Transverse colon (tissue), 4 donors: Measurements from ENCODE around the gene GPR162.

Experiments
- CTCF ChIP-seq, 5 experiments: fragments of 200-600 bp in 3 of 5; fragments of 450-650 bp in 2 of 5; sonication (generic) in 3 of 5; IDR thresholded peaks; 1 replicate in 2 of 5; 2 replicates in 3 of 5; pipeline ENCODE4 v1.5.1; 2016 to 2017; ENCODE audit warnings: antibody characterized with exemption in 5 of 5, inconsistent platforms in 3 of 5, mild to moderate bottlenecking in 2 of 5, moderate library complexity in 1 of 5
- EP300 ChIP-seq: sonication (generic); formaldehyde crosslinking; IDR thresholded peaks from one replicate; pipeline ENCODE4 v1.6.1; 2017; ENCODE audit warnings: antibody characterized with exemption, low read depth
- POLR2A ChIP-seq: fragments of 450-650 bp; IDR thresholded peaks from one replicate; pipeline ENCODE4 v1.6.1; 2016; ENCODE audit warnings: antibody characterized with exemption, mild to moderate bottlenecking, moderate library complexity
- POLR2AphosphoS5 ChIP-seq, 3 donors: sonication (generic); formaldehyde crosslinking; IDR thresholded peaks; one replicate each; pipeline ENCODE4 v1.6.1; 2016; ENCODE audit warnings: antibody characterized with exemption in 3 of 3

DNA sequence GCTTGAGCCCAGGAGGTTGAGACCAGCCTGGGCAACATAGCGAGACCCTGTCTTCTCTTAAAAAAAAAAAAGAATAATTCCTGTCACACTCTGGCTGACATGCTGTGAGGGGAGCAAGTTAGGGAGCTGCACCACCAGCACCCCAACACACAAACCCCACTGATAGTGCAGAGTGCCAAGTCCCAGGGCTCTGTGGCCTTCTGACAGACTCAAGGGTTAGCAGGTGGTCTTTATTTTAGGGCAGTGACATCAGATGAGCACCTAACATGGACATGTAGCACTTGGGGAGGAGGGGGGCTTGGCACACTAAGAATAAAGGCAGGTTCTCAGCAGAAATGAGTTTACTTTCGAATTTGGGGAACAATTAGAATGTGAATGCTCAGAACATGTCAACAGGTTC, 37.2 kb downstream of the GPR162 start:
- no peak for TF ChIP-seq CTCF (IDR thresholded peaks at IDR 0.05)
- TF ChIP-seq POLR2AphosphoS5 (IDR thresholded peaks at IDR 0.05), result no peak
- no peak for TF ChIP-seq POLR2A
- no peak for TF ChIP-seq EP300
